ENCODE results near the gene XAGE3.

The XAGE3 gene

DNA sequence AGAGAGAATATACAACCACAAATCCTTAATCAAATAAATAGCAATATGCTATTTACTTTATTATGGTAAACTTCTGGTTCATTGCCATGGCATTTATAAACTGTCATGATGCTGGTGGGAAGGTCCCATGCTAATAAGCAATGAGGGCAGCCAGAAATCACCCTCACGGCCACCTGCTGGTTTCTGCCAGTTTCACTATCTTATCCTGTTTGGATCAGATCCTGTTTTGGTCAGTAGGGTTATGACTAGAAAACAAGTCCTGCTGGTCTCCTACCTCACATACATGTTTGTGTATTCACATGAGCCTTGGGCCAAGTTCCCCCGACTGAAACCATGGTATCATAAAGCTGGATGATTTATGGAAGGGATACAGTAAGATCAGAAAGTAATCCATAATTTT, 28.7 kb downstream of the XAGE3 start:
- no peak overlapping the region for H3K4me3 ChIP-seq (ENCODE audit: low read depth, low read length)
- no peak for DNase-seq (ENCODE audit: low read depth)
- no peak for TF ChIP-seq MYC (IDR thresholded peaks at IDR 0.05; ENCODE audit: low read depth, low read length)
- TF ChIP-seq, protein P1, sequence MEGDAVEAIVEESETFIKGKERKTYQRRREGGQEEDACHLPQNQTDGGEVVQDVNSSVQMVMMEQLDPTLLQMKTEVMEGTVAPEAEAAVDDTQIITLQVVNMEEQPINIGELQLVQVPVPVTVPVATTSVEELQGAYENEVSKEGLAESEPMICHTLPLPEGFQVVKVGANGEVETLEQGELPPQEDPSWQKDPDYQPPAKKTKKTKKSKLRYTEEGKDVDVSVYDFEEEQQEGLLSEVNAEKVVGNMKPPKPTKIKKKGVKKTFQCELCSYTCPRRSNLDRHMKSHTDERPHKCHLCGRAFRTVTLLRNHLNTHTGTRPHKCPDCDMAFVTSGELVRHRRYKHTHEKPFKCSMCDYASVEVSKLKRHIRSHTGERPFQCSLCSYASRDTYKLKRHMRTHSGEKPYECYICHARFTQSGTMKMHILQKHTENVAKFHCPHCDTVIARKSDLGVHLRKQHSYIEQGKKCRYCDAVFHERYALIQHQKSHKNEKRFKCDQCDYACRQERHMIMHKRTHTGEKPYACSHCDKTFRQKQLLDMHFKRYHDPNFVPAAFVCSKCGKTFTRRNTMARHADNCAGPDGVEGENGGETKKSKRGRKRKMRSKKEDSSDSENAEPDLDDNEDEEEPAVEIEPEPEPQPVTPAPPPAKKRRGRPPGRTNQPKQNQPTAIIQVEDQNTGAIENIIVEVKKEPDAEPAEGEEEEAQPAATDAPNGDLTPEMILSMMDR (IDR thresholded peaks at IDR 0.05; ENCODE audit: low read depth, low read length): no peak
- TF ChIP-seq MAX (IDR thresholded peaks at IDR 0.05; ENCODE audit: low read depth, low read length): no peak
- no peak for TF ChIP-seq POLR2A (IDR thresholded peaks at IDR 0.05; ENCODE audit: extremely low read depth, insufficient read length)

- DNase-seq (ENCODE audit: low read depth): no peak
- H3K4me3 ChIP-seq (ENCODE audit: low read depth, low read length): no peak overlapping the region
- TF ChIP-seq POLR2A (IDR thresholded peaks at IDR 0.05; ENCODE audit: extremely low read depth, insufficient read length): no peak
- TF ChIP-seq, protein P1 (IDR thresholded peaks at IDR 0.05; ENCODE audit: low read depth, low read length): no peak
- no peak for TF ChIP-seq MYC (IDR thresholded peaks at IDR 0.05; ENCODE audit: low read depth, low read length)
- no peak for TF ChIP-seq MAX (IDR thresholded peaks at IDR 0.05; ENCODE audit: low read depth, low read length)
Measured at GRCh38 chrX:52830551-52830950, 37.3 kb downstream of the XAGE3 start.

DNA sequence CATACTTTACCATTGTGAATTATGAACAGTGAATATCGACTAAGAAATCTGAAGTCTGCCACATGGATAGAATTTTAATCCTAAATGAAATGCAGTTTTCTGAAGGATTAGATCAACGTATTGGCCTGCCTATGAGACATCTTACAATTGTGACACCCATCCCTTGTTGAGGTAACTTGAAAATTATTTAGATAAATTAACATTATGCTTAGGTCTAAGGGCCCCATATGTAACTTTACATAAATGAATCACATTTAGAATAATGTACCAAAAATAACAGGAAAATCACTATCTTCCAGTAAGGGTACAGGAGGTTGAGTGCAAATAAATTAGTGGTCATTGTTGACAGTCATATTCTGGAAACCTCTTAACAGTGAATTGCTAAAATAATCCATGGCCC, 43.3 kb downstream of the XAGE3 start:
- DNase-seq (ENCODE audit: low read depth): no peak
- TF ChIP-seq, protein P1 (IDR thresholded peaks at IDR 0.05; ENCODE audit: low read depth, low read length): no peak
- TF ChIP-seq MAX (IDR thresholded peaks at IDR 0.05; ENCODE audit: low read depth, low read length): no peak
- no peak for TF ChIP-seq POLR2A (IDR thresholded peaks at IDR 0.05; ENCODE audit: extremely low read depth, insufficient read length)
- TF ChIP-seq MYC (IDR thresholded peaks at IDR 0.05; ENCODE audit: low read depth, low read length): no peak
- no peak overlapping the region for H3K4me3 ChIP-seq (ENCODE audit: low read depth, low read length)

DNA sequence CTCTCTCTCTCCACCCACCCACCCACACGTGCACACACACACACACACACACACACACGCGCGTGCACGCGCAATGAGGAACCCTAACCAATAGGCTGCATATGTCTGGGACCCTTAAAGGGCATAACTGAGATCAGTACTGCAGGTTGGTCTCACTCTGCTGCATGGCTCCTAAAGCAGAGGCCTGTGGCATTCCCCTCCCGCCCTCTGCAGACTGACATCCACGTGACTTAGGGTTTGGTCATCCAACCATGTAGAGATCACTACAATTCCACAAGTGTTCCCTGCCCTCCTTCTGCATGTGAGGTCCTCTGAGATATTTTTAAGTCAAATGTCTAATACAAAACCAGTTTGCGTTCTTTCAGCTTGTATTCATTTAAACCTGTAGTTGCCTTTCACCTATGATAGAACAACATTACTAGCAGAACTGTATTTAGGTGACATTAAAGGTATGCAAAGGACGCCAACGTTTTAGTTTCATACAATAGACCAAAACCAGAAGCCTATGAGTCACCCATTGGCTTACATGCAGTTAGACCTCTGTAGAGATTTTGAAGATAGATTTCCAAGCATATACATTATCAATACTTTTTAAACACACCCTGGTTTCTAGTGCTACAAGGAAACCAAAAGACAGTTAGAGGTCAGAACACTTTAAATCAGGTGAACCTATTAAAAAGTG, 46.7 kb downstream of the XAGE3 start:
- H3K4me3 ChIP-seq (ENCODE audit: low read depth, low read length): no peak overlapping the region
- TF ChIP-seq, protein P1 (IDR thresholded peaks at IDR 0.05; ENCODE audit: low read depth, low read length): no peak
- no peak for TF ChIP-seq MAX (IDR thresholded peaks at IDR 0.05; ENCODE audit: low read depth, low read length)
- DNase-seq (ENCODE audit: low read depth): no peak

DNA sequence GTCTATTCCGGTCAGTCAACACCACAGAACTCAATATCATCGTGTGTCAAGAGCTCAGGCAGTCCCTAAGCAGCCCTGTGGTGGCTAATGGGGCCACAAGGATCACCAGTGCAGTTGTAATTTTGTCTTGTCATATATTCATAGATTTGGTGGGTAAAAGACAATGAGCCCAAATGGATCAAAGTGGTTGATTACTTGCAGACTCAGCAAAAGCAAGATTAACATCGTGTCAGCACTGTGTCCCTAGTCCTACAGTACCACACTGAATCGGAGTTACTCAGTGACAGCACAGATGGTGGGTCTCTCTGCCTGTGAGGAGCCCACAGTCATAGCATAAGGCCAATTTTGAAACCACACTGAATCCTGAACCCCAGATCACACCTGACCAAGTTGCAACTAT, 48.1 kb downstream of the XAGE3 start:
- no peak overlapping the region for H3K4me3 ChIP-seq (ENCODE audit: low read depth, low read length)
- DNase-seq (ENCODE audit: low read depth): no peak
- TF ChIP-seq POLR2A (IDR thresholded peaks at IDR 0.05; ENCODE audit: extremely low read depth, insufficient read length): no peak
- TF ChIP-seq MAX (IDR thresholded peaks at IDR 0.05; ENCODE audit: low read depth, low read length): no peak
- TF ChIP-seq MYC (IDR thresholded peaks at IDR 0.05; ENCODE audit: low read depth, low read length): no peak
- TF ChIP-seq, protein P1 (IDR thresholded peaks at IDR 0.05; ENCODE audit: low read depth, low read length): no peak
